ENCODE results near the gene EHD3.

EHD3 gene

GRCh38 chr2:31238126-31238905 lies 4.4 kb downstream of the EHD3 start:
- TF ChIP-seq CTCF (IDR thresholded peaks at IDR 0.05; ENCODE audit: insufficient read depth, low read length), result no peak
- no peak for TF ChIP-seq POLR2AphosphoS5 (IDR thresholded peaks at IDR 0.05; ENCODE audit: low read depth)
- TF ChIP-seq GABPA (IDR thresholded peaks at IDR 0.05; ENCODE audit: low read depth), result no peak
- no peak for TF ChIP-seq SPI1 (IDR thresholded peaks at IDR 0.05; ENCODE audit: borderline replicate concordance, low read depth)
- TF ChIP-seq REST (IDR thresholded peaks at IDR 0.05; ENCODE audit: insufficient replicate concordance, low read depth), result no peak
- Histone ChIP-seq H3K4me3 (replicated peaks; ENCODE audit: insufficient read depth, low read length) (no peak overlapping the region), H3K27ac (replicated peaks) (no peak overlapping the region), H3K27me3 (ENCODE audit: insufficient read depth, poor library complexity, severe bottlenecking) (no peaks in the 10 kb centered on the region)
- DNase-seq (ENCODE audit: low read depth in 1 of 2, low spot score in 1 of 2), result no peak

- no peak for DNase-seq (ENCODE audit: low read depth in 1 of 2, low spot score in 1 of 2)
- Histone ChIP-seq H3K27ac (replicated peaks) (no peak overlapping the region), H3K27me3 (ENCODE audit: insufficient read depth, poor library complexity, severe bottlenecking) (no peaks in the 10 kb centered on the region), H3K4me3 (replicated peaks; ENCODE audit: insufficient read depth, low read length) (no peak overlapping the region)
- TF ChIP-seq CTCF (IDR thresholded peaks at IDR 0.05; ENCODE audit: insufficient read depth, low read length) (no peak), GABPA (IDR thresholded peaks at IDR 0.05; ENCODE audit: low read depth) (no peak), REST (IDR thresholded peaks at IDR 0.05; ENCODE audit: insufficient replicate concordance, low read depth) (no peak), SPI1 (IDR thresholded peaks at IDR 0.05; ENCODE audit: borderline replicate concordance, low read depth) (no peak), POLR2AphosphoS5 (IDR thresholded peaks at IDR 0.05; ENCODE audit: low read depth) (no peak)
Observed at GRCh38 chr2:31238906-31239592, 5.1 kb downstream of the EHD3 start.

GRCh38 chr2:31239593-31240177 lies 5.7 kb downstream of the EHD3 start:
- H3K4me3 ChIP-seq (replicated peaks; ENCODE audit: insufficient read depth, low read length), result no peak overlapping the region
- no peak for DNase-seq (ENCODE audit: low read depth in 1 of 2, low spot score in 1 of 2)

More at GRCh38 chr2:31239593-31240177, 5.7 kb downstream of the EHD3 start:
- Histone ChIP-seq H3K27me3 (ENCODE audit: insufficient read depth, poor library complexity, severe bottlenecking) (no peaks in the 10 kb centered on the region), H3K27ac (replicated peaks) (no peak overlapping the region)
- TF ChIP-seq SPI1 (IDR thresholded peaks at IDR 0.05; ENCODE audit: borderline replicate concordance, low read depth), result no peak
- TF ChIP-seq REST (IDR thresholded peaks at IDR 0.05; ENCODE audit: insufficient replicate concordance, low read depth), result no peak
- TF ChIP-seq POLR2AphosphoS5 (IDR thresholded peaks at IDR 0.05; ENCODE audit: low read depth), result no peak
- no peak for TF ChIP-seq GABPA (IDR thresholded peaks at IDR 0.05; ENCODE audit: low read depth)
- no peak for TF ChIP-seq CTCF (IDR thresholded peaks at IDR 0.05; ENCODE audit: insufficient read depth, low read length)
